Adipocyte (in vitro differentiated cells): ENCODE measurements around the gene CD300LF.

ENCODE experiments used
- DNase-seq: peaks from one replicate; pipeline ENCODE4 v3.0.0-alpha.2; 2015; ENCODE audit warnings: low read depth
- H3K27me3 ChIP-seq: replicated peaks from 2 replicates; pipeline ENCODE4 v1.7.0; 2013; ENCODE audit warnings: mild to moderate bottlenecking, low read length, moderate library complexity; ENCODE audit not compliant: control insufficient read depth, insufficient read depth
- H3K36me3 ChIP-seq: 2 replicates; pipeline ENCODE4 v1.7.0; 2013; ENCODE audit warnings: low read length, mild to moderate bottlenecking, moderate library complexity; ENCODE audit not compliant: control insufficient read depth, insufficient read depth, severe bottlenecking
- H3K4me1 ChIP-seq: 2 replicates; pipeline ENCODE4 v1.7.0; 2013; ENCODE audit warnings: mild to moderate bottlenecking, low read length, moderate library complexity; ENCODE audit not compliant: control insufficient read depth, insufficient read depth
- H3K4me3 ChIP-seq: 2 replicates; pipeline ENCODE4 v1.7.0; 2013; ENCODE audit warnings: mild to moderate bottlenecking, low read length, moderate library complexity
- H3K9ac ChIP-seq: 2 replicates; pipeline ENCODE4 v1.7.0; 2013; ENCODE audit warnings: mild to moderate bottlenecking, low read length, moderate library complexity
- H3K9me3 ChIP-seq: 2 replicates; pipeline ENCODE4 v1.7.0; 2013; ENCODE audit warnings: mild to moderate bottlenecking, low read length, moderate library complexity; ENCODE audit not compliant: control insufficient read depth

Gene CD300LF

DNA sequence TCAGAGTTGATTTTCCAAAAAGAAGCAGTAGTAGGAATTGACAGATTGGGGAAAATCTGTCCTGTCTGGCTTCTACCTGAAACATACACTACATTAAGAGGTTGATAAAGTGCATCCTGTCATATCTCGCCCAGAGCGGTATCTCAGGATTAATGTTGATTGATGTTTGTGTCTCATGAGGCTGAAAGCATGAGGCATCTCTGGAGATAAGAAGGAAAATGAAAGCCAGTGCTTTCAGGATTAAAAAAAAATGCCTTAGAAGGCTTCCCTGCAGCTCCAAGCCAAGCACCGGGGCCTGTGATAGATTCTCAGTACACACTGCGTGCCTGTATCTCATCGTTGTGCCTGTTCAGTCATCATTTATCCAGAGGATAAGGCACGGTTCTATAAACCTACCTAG is 62.8 kb downstream of the CD300LF start:
- Histone ChIP-seq H3K9ac (no peak overlapping the region), H3K4me1 (no peaks in the 10 kb centered on the region), H3K4me3 (no peak overlapping the region), H3K27me3 (peaks cover 74% of the 10 kb centered on the region), H3K9me3 (no peaks in the 10 kb centered on the region), H3K36me3 (no peaks in the 10 kb centered on the region)
- DNase-seq = no peak

DNA sequence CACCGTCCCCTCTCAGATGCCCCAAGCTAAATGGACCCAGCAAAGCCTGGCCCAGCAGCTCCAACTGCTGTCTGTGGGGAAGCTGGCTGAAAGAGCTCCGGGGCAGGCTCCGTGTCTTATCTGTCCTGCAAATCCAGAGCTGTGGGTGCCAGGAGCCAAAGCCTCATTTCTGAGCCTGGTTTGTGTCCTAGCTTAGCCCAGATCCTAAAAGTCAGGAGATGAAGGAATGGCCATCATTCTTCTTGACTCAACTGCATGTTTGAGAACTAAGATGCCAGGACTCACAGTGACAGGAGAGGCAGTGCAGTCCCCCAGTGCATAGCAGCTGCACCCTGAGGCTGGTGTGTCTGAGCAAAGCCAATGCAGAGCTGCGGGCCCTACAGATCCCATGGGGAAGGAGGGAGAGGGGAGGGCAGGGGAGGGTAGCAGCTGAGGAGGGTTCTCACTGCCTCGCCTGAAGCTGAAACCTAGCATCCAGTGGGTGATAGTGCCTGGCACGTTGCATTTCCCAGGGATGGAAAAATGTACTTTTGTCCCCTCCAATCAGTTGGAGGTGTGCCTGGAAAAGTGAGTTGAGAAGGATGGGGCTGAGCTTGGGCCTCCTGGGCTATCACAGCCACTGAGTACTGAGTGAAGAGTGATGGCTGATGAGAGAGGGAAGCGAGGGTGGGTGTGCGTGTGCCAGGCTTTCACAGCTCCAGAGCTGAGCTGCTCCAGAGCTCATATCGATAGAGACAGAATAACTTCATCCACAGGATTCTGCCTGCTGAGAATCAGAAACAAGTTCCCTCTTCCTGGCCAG is 64.7 kb downstream of the CD300LF start:
- Histone ChIP-seq H3K9me3 (peaks cover 2% of the 10 kb centered on the region), H3K27me3 (peaks cover 70% of the 10 kb centered on the region), H3K9ac (no peak overlapping the region), H3K4me3 (no peak overlapping the region), H3K36me3 (no peaks in the 10 kb centered on the region), H3K4me1 (no peaks in the 10 kb centered on the region)
- DNase-seq = no peak

DNA sequence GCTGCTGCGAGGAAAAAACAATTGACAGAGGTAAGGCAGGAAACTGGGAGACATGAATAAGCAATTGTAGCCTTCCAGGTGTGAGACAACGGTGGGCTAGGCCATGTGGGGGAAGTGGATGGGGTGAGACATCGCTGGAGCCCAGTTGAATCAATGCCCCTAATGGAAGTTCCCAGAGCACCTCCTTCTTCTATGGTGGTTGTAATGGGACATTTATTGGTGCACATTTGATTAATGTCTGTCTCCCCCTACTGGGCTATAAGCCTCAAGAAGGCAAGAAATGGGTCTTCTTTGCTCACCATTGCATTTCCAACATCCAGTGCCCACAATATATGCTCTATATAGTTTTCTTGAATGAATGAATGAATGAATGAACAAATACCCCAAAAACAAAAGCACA is 66.5 kb downstream of the CD300LF start:
- Histone ChIP-seq H3K36me3 (no peaks in the 10 kb centered on the region), H3K9me3 (peaks cover 2% of the 10 kb centered on the region), H3K9ac (no peak overlapping the region), H3K27me3 (peaks cover 66% of the 10 kb centered on the region), H3K4me3 (no peak overlapping the region), H3K4me1 (no peaks in the 10 kb centered on the region)
- DNase-seq = no peak

- H3K9ac ChIP-seq = no peak overlapping the region
- no peak overlapping the region for H3K4me3 ChIP-seq
- H3K27me3 ChIP-seq = peaks cover 63% of the 10 kb centered on the region
- no peaks in the 10 kb centered on the region for H3K4me1 ChIP-seq
- peaks cover 2% of the 10 kb centered on the region for H3K9me3 ChIP-seq
- no peak for DNase-seq
- H3K36me3 ChIP-seq = no peaks in the 10 kb centered on the region
These were observed 67.7 kb downstream of the CD300LF start for GRCh38 chr17:74645010-74645409.

DNA sequence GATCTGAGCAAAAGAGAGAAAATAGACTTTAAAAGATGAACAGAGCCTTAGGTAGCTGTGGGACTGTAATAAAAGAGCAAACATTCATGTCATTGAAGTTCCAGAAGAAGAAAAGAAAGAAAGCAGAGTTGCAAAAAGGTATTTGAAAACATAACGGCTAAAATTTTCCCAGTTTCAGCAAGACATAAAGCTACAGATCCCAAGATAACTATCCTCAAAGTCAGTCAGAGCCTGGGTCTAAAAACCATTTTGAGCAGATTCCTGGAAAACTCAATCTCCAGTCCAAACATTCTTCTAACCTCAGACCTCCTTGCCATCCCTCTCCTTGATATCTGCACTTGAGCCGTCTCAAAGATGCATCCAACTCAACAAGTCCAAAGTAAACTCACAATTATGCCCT is 68.3 kb downstream of the CD300LF start:
- Histone ChIP-seq H3K9me3 (peaks cover 2% of the 10 kb centered on the region), H3K4me3 (no peak overlapping the region), H3K36me3 (no peaks in the 10 kb centered on the region), H3K9ac (no peak overlapping the region), H3K4me1 (no peaks in the 10 kb centered on the region), H3K27me3 (peaks cover 63% of the 10 kb centered on the region)
- DNase-seq = no peak
